HUDEP-2 (cell line): ENCODE measurements around the gene THUMPD2.
A peak's percentile ranks its signal among the peaks of the same experiment; 100 is the strongest.
"Not testable (repeated sequence)": the region's sequence is repeated elsewhere in the genome, so short reads cannot be mapped to it uniquely, and the experiment has no call there.

Source experiments
- DNase-seq, 76 experiments: peaks; one replicate each; lab custom pipeline; 2025; ENCODE audit not compliant: unreplicated experiment in 76 of 76; lab: John Stamatoyannopoulos, UW

Gene THUMPD2

DNA sequence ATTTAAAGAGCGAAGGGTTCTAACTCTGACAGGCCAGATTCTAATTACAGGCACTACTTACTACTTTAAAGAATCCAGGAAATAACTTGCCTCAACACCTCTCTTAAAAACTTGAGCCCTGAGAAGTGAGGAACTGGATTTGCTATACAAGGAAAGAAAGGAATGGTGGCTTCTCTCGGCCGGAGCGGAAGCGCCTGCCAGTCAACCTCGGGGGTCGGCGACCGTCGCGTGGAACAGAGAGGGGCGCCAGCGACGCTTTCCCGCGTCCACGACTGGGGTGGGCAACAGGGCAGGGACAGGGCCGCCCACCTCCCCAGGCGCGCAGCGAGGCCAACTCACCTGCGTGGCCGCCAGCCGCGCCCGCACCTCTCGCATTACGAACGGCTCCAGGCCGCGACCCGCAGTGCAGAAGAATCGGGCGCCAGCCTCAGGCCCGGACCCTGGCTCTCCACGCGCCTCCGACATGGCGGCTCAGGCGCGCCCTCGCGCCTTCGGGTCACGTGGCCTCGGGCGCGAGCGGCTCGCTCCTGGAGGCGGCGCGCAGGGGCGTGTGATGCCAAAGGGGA, at the start of gene THUMPD2:
Gene THUMPD2, minus strand, starts transcription at position 484 of the 566 bp plus-strand sequence. Its CDS starts 19 bp downstream, at position 465.
- peak in 62 of 76 experiments; percentile 4 to 72 (median 52) for DNase-seq

DNA sequence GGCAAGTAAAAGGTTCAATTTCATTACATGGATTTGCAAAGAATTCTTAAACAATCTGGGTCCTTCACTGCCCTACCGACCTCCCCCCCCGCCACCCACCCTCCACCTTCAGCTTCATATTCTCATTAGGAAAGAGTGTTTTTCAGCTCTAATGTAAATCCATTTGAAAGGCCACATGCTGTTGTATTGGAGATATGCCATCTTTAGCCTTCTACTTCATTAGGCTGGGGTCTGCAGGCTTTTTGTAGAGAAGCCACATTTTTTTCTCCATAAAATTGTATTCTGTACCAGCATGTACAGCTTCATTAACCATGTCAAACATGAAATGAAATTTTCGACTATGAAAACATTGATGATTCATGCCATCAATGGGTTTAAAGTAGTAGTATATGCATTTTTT, 42.8 kb upstream of the THUMPD2 start:
- no peak for DNase-seq

DNA sequence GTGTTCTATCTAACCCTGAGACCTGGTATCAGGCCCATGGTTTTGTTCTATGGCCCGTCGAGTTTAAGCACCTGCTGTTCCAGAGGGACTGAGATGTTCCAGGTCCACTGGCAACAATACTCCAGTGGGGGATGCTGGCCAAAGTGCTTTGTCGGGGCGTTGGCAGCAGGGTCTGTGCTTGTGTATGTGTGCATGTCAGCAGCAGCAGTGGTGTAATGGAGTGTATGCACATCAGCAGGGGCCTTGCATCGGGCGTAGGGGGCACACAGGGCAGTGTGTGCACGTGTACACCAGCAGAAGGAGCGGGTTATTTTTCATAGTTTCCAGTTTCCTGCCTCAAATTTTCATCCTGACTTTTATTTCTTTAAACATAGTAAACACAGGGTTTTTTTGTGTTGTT, 37.8 kb upstream of the THUMPD2 start:
- no peak for DNase-seq

GRCh38 chr2:39816428-39816827, 37.4 kb upstream of the THUMPD2 start:
- no peak for DNase-seq

- DNase-seq, result no peak
Observed at GRCh38 chr2:39805936-39806608, 27.0 kb upstream of the THUMPD2 start.

GRCh38 chr2:39803839-39804238, 24.8 kb upstream of the THUMPD2 start:
- DNase-seq, result no peak

DNA sequence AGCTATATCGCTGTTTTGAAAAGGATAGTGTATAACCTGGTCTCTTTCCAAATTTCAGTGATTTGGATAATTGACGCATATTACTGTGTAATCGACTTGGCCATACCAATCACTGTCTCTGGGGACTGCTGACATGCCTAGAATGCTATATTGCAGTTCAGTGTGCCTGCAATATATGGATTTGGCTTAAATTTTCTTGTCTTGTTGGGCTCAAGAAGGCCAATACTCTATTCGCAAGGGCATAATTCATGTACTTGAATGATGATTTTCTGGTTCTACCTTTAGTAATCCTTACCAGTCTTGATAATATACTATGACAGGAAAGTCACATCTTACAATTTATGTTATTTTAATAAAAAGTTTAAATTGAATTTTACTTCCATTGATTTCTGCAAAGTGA, 21.7 kb upstream of the THUMPD2 start:
- DNase-seq, result no peak

GRCh38 chr2:39796134-39796533, 17.1 kb upstream of the THUMPD2 start:
- no peak for DNase-seq

- DNase-seq, result not testable (repeated sequence)
Observed at GRCh38 chr2:39790216-39790818, 11.3 kb upstream of the THUMPD2 start.

- DNase-seq, result no peak
Observed at GRCh38 chr2:39787950-39788349, 8.9 kb upstream of the THUMPD2 start.

GRCh38 chr2:39786761-39787522, 7.9 kb upstream of the THUMPD2 start:
- no peak for DNase-seq

- no peak for DNase-seq
Observed at GRCh38 chr2:39782591-39782990, 3.5 kb upstream of the THUMPD2 start.

DNA sequence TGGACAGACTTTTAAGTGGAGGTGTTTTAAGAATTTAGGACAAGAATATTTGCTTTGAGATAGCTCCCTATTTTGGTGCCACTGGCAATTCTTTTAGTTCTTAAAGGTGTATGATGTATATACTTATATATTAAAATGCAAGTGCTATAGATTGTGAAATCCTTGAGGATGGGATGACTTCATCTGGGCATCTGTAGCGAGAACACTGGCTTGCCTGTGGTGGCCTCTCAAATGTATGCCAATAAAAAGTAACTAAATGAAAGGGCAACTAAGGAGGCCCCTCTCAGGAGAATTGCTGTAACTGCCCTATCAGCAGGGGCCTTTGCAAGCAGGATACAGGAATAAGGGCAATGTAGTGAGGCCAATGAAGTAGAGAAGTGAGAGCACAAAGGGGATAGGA, 2.6 kb upstream of the THUMPD2 start:
- DNase-seq, result no peak

- DNase-seq, result no peak
Observed at GRCh38 chr2:39780825-39781600, 2.0 kb upstream of the THUMPD2 start.

DNA sequence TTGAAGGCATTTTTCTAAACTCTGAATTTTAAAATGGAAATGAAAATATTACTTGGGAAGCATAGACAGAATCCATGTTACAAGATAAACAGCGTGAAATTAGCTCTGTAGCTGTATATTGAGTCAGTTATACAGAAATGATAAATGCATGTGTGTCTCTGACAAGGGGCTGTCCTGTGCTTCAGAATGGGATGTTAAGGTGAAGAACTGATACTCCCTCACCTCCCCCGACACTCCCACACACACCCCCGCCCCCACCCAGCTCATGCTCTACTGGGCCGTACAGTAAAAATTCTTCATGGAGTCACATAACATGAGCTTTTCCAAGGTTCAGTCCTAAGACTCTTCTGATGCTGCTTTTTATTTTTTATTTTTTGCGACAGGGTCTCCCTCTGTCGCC, 869 bp upstream of the THUMPD2 start:
- DNase-seq, result no peak

- no peak for DNase-seq
Observed at GRCh38 chr2:39779341-39779851, 338 bp upstream of the THUMPD2 start.

- DNase-seq, result no peak
Observed at GRCh38 chr2:39778233-39778632, 825 bp downstream of the THUMPD2 start.

- no peak for DNase-seq
Observed at GRCh38 chr2:39772812-39773152, 6.3 kb downstream of the THUMPD2 start.

- no peak for DNase-seq
Observed at GRCh38 chr2:39772086-39772811, 6.8 kb downstream of the THUMPD2 start.

DNA sequence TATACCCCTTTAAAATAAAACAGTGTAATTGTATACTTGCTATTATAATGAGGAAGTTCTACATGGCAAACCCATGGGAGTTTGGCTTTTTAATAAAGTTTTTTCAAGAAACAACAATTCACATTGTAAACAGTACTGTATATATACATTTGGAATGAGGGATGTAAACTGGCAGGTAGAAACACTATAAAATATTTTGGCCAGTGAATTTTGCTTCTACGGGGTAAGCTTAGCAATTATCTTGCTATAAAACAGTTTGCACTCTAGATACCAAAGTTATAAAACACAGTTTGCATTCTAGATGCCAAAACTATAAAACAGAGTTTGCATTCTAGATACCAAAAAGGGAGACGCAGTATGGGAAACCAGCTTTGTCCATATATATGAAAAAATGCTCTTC, 16.6 kb downstream of the THUMPD2 start:
- DNase-seq, result no peak
